ENCODE data around the gene CSNK1G1. TPM values are rescaled to one million over a fixed set of nuclear protein-coding genes. Genes with fewer than 3 reads are reported as not detected.
"Not testable (repeated sequence)": the region's sequence is repeated elsewhere in the genome, so short reads cannot be mapped to it uniquely, and the experiment has no call there.

The CSNK1G1 gene
- total RNA-seq (2014; rRNA removed; shearing (Covaris generic)) = 15.0 and 16.0 TPM in 2 replicates

GRCh38 chr15:64355944-64356709, at the start of gene CSNK1G1:
Gene CSNK1G1, minus strand, starts transcription at chr15:64356173. Its CDS starts 55,674 bp downstream, at chr15:64300499.
- DNase-seq (ENCODE audit: low spot score) = peak; percentile 97

- DNase-seq (ENCODE audit: low spot score) = no peak
Measured at GRCh38 chr15:64400583-64400982, 44.6 kb upstream of the CSNK1G1 start.

GRCh38 chr15:64398575-64398974, 42.6 kb upstream of the CSNK1G1 start:
- peak; percentile 67 for DNase-seq (ENCODE audit: low spot score)

DNA sequence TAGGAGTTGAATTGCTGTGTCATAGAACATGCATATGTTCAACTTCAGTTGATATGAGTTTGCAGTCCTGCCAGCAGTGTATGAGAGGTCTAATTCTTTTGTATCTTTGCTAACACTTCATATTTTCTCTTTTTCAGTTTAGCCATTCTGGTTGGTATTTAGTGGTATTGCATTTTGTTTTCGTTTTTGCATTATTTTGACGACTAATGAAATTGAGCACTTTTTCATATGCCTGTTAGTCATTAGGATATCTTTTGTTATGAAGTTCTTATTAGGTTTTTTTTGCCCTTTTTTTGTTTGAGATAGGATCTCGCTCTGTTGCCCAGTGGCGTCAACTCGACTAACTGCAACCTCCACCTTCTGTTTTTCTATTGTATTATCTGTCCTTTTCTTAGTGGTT, 40.8 kb upstream of the CSNK1G1 start:
- DNase-seq (ENCODE audit: low spot score) = no peak

- DNase-seq (ENCODE audit: low spot score) = not testable (repeated sequence)
Measured at GRCh38 chr15:64392471-64392870, 36.5 kb upstream of the CSNK1G1 start.

- DNase-seq (ENCODE audit: low spot score) = no peak
Measured at GRCh38 chr15:64389036-64389435, 33.1 kb upstream of the CSNK1G1 start.

DNA sequence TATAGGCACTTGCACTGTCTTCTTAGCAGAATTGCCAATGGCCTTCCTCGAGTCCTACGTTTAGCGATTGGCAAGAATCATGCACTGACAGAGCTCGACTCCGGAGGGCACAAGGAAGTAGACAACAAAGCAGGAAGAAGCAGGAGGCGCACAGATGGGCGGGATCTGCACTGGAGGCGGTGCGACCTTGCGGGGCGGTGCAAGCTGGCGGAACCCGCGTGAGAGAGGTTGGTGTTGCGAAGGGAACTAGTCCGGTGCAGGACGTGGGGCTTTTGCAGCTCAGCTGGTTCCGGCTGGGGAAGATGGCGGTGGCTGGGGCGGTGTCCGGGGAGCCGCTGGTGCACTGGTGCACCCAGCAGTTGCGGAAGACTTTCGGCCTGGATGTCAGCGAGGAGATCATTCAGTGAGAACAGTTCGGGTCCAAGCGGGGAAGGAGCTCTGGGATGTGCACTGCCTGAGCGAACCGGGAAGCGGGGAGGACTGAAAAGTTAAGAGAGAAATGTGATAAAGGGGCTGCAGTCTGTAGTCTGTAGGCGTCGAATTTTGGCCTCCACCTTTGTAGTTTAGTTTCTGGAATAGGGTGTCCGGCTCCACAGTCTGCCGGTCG, 31.7 kb upstream of the CSNK1G1 start, which contains the start of gene TRIP4:
TSS of gene TRIP4 (plus strand) at position 275 of the 607 bp plus-strand sequence. CDS start at position 303, 28 bp downstream.
- peak; percentile 93 for DNase-seq (ENCODE audit: low spot score)

GRCh38 chr15:64386291-64386690, 30.3 kb upstream of the CSNK1G1 start:
- DNase-seq (ENCODE audit: low spot score) = no peak

DNA sequence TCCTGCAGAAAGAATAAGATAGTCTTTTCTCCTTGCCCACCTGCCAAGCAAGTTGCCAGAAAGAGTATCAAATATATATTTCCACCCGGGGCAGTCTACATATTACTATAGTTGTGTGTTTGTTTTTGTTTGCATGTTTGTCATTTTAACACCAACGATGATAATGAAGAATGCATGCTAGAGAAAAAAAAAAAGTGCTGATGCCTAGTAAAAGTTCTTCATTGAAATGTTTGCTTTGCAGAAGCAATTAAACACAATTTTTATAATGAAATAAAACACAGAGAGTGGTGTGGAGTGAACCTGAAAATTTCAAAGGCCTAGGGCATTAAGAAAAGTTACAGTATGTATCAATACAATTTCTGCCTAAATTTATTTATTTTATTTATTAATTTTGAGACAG, 27.8 kb upstream of the CSNK1G1 start:
- no peak for DNase-seq (ENCODE audit: low spot score)

GRCh38 chr15:64381000-64381751, 25.2 kb upstream of the CSNK1G1 start, which contains the start of gene PCLAF:
Gene PCLAF, minus strand, starts transcription at chr15:64381441. Its CDS starts 70 bp downstream, at chr15:64381371.
- peak; percentile 95 for DNase-seq (ENCODE audit: low spot score)

- not testable (repeated sequence) for DNase-seq (ENCODE audit: low spot score)
Measured at GRCh38 chr15:64380130-64380870, 24.3 kb upstream of the CSNK1G1 start.

DNA sequence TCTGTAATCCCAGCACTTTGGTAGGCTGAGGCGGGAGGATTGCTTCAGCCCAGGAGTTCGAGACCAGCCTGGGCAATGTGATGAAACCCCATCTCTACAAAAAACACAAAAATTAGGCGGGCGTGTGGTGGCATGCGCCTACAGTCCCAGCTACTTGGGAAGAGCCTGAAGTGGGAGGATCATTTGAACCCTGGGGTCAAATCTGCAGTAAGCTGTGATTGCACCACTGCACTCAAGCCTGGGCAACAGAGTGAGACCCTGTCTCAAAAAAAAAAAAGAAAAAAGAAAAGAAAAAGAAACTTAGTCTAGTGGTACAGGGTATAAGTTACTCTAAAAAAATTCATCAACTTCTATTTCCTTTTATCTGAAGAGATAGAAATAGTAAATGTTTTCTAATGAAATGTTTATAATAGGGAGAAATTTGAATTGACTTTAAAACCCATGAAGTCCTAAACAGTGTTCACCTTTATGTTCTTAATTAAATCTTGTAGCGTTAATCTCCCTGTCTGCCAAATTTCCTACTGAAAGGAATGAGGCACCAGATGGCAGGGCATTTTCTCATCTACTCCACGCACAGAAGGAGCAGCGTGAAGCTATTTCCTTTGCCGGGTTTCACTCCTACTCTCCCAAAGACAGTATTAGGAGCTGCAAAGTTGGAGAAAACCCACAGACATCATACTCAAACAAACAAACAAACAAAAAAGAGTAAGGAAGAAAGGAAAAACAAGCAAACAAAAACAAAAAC, 23.4 kb upstream of the CSNK1G1 start:
- no peak for DNase-seq (ENCODE audit: low spot score)

DNA sequence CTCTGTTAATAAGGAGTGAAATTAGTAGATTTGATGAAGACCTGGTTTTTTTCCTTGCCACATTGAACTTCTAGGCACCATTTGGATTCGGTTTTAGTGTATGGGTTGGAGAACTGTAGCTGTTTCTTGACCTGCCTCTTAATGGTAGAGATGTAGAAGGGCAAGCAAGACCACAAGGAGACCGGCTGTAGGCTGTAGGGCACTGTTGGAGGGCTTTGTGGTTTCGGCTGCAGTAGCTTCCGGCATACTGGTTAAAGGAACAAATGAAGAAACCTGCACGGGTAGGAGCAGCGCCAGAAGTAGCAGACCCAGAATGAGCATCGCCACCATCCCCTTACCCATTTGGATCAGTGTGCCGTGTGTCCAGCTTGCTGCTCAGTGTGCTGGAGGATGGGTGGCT, 17.4 kb upstream of the CSNK1G1 start:
- DNase-seq (ENCODE audit: low spot score) = no peak

GRCh38 chr15:64371383-64371782, 15.4 kb upstream of the CSNK1G1 start:
- not testable (repeated sequence) for DNase-seq (ENCODE audit: low spot score)

DNA sequence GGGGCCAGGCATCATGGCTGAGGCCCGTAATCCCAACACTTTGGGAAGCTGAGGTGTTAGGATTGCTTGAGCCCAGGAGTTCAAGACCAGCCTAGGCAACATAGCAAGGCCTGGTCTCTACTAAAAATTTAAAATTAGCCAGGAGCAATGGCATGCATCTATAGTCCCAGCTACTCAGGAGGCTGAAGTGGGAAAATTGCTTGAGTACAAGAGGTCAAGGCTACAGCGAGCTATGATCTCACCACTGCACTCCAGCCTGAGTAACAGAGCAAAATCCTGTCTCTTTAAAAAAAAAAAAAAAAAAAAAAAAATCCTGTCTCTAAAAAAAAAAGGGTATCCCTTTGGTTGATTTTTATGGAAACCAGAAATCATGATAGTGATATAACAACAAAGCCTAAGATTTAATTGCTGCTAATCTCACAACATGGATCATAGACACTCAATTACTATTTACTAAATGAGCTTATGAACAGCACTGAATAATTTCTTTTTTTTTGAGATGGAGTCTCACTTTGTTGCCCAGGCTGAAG, 13.2 kb upstream of the CSNK1G1 start:
- no peak for DNase-seq (ENCODE audit: low spot score)

DNA sequence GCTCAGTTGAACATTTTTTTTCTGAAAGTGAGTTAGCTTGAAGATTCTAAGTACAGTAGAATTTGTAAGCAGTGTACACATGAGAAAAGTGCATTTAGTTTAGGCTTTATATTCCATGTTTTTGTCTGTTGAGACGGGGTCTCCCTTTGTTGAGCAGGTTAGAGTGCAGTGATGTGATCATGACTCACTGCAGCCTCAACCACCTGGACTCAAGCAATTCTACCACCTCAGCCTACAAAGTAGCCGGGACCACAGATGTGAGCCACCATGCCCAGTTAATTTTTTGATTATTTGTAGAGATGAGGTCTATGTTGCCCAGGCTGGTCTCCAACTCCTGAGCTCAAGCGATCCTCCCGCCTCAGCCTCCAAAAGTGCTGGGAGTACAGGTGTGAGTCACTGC, 5.3 kb upstream of the CSNK1G1 start:
- DNase-seq (ENCODE audit: low spot score) = no peak

- DNase-seq (ENCODE audit: low spot score) = no peak
Measured at GRCh38 chr15:64356710-64357040, 702 bp upstream of the CSNK1G1 start.

GRCh38 chr15:64355348-64355943, 527 bp downstream of the CSNK1G1 start:
- DNase-seq (ENCODE audit: low spot score) = peak; percentile 21

DNA sequence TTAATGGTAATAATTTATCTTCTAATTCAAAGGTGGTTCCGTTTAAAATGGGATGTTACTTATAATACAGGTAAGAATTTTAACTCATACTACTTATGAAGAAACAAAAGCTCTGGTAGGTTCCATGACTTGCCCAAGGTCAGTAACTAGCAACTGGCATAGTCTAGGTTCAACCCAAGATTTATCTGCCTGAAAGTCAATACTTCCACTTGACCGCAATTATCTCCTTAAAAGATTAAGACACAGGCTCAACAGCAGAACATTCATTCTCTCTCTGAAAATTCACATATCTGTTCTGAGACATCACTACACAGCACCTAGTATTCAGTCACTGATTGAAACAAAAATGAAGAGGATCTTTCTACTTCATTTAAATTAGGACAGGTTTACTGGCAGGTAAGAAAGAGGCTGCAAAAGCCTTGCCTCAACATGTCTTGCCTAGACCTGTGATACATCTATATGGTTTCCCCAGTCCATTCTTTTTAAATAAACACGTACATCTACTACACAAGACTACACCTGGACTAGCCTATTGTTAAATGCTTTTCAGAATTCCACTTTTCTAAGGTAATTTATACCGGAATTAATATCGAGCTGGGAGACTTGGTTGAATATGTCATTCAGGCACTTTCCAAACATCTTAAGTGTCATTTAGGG, 1.2 kb downstream of the CSNK1G1 start:
- DNase-seq (ENCODE audit: low spot score) = no peak

- DNase-seq (ENCODE audit: low spot score) = peak; percentile 5
Measured at GRCh38 chr15:64351265-64351664, 4.7 kb downstream of the CSNK1G1 start.

Measured in A172 (cell line).